Right cardiac atrium (tissue), 5 donors: ENCODE measurements around the gene MED22. TPM values are rescaled to one million over a fixed set of nuclear protein-coding genes. Genes with fewer than 3 reads are reported as not detected.
"Not testable (repeated sequence)": the region's sequence is repeated elsewhere in the genome, so short reads cannot be mapped to it uniquely, and the experiment has no call there.

Experiments
- ATAC-seq, 2 donors: fragments of 200-7000 bp; cut with Tn5 transposase; one replicate each; pipeline versions ENCODE4 v1.8.0 to v1.9.1; 2020; ENCODE audit warnings: moderate library complexity in 2 of 2, mild to moderate bottlenecking in 1 of 2
- DNase-seq, 3 donors: peaks; one replicate each; pipeline ENCODE4 v3.0.0-alpha.2; 2020
- H3K27ac ChIP-seq: one replicate; pipeline ENCODE4 v1.5.1; 2013; ENCODE audit warnings: mild to moderate bottlenecking, low read length, control low read depth, moderate library complexity
- H3K27me3 ChIP-seq: one replicate; pipeline ENCODE4 v1.6.1; 2013; ENCODE audit not compliant: control insufficient read depth, insufficient read depth
- H3K4me1 ChIP-seq: one replicate; pipeline ENCODE4 v1.6.1; 2013; ENCODE audit warnings: low read length; ENCODE audit not compliant: control insufficient read depth, insufficient read depth
- H3K4me3 ChIP-seq: one replicate; pipeline ENCODE4 v1.5.1; 2013; ENCODE audit warnings: low read length, control low read depth
- H3K9me3 ChIP-seq: one replicate; pipeline ENCODE4 v1.6.1; 2013; ENCODE audit warnings: low read length; ENCODE audit not compliant: control insufficient read depth
- WGBS: extraction: QIAGEN DNeasy Blood & Tissue Kit; methylation state at CpG from one replicate; pipeline ENCODE4 v1.1.7; 2013; 5-methylcytosine and 5-hydroxymethylcytosine counted together
- intact Hi-C, 4 donors: fragments of 100-400 bp; cut with DNase I; formaldehyde crosslinking; loops; one replicate each; pipeline versions ENCODE4 v1.11.0 to v1.14.0; 2022 to 2023
- polyA plus RNA-seq: library from polyadenylated mRNA; stranded (reverse); fragments of 200-250 nt; gene quantifications from one replicate; pipeline ENCODE4 v1.2.3, GENCODE V29; 2013
- total RNA-seq, 4 donors: library from RNA; stranded (reverse); fragmentation: NEBNext Ultra II Directional; extraction: Animal tissue kit (Norgen Biotek cat#: 25700); gene quantifications; one replicate each; pipeline ENCODE4 v1.2.1, GENCODE V29; 2021
- donor health status: healthy with polysubstance abuse.
- donor health status: DM: no; HTN: yes; CAD: no.
- donor health status: DM: no; HTN: no; CAD: no.
- donor health status: DM: no; HTN: yes; CAD: no; lungs with severe emphysema.
- donor health status: DM: yes; HTN: yes; CAD: no.

MED22 gene
- total and polyA plus RNA-seq, 5 donors = 15.2 to 22.7 (median 19.9) TPM

DNA sequence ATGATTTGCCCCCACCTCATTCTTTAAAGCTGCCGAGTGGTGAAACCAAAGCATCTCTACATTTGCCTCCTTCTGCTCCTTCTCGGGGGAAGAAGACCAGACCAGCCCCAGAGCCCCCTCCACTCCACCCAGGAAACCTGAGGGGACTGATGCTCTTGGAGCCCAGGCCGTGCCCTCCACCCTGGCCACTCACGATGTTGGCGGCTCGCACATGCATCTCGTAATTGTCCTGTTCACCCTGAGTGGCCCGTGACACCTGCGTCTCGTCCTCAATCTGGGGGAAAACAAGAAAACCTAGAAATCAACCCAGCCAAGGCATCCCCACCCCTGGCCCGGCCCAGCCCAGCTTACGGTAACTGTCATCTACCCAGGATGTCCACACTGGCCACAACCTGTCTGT is 3.0 kb downstream of the MED22 start:
- H3K4me3 ChIP-seq = no peak overlapping the region
- WGBS = 94% methylated on average over 12 of the region's 12 CpGs
- no peaks in the 10 kb centered on the region for H3K27me3 ChIP-seq
- H3K9me3 ChIP-seq = no peaks in the 10 kb centered on the region
- intact Hi-C loops = no loop called here
- peaks cover 11% of the 10 kb centered on the region for H3K4me1 ChIP-seq
- no peak for ATAC-seq
- peak in 1 of 3 donors; percentile 54 for DNase-seq
- no peak overlapping the region for H3K27ac ChIP-seq

DNA sequence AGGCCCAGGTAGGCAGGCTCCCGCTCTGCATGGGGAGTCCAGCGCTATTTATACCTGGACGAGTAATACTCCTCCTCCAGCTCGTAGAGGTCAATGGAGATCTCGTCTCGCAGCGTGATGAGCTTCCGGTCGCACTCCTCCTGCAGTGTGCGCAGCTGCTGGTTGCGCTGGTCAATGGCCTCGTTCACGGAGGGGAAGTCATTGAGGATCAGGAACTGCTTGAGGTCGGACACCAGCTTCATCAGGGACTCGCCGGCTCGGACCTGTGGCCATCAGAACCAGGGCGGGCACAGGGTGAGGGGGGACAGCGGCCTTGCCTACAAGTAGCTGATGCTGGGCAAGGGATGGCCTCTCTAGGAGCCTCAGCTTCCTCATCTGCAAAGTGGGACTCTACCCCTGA is 3.9 kb downstream of the MED22 start:
- Histone ChIP-seq H3K27me3 (no peaks in the 10 kb centered on the region), H3K4me1 (peaks cover 8% of the 10 kb centered on the region), H3K27ac (no peak overlapping the region), H3K9me3 (no peaks in the 10 kb centered on the region), H3K4me3 (no peak overlapping the region)
- DNase-seq (peak in 1 of 3 donors; percentile 32), ATAC-seq (no peak)
- 94% methylated on average over 19 of the region's 19 CpGs for WGBS
- intact Hi-C loops = no loop called here

DNA sequence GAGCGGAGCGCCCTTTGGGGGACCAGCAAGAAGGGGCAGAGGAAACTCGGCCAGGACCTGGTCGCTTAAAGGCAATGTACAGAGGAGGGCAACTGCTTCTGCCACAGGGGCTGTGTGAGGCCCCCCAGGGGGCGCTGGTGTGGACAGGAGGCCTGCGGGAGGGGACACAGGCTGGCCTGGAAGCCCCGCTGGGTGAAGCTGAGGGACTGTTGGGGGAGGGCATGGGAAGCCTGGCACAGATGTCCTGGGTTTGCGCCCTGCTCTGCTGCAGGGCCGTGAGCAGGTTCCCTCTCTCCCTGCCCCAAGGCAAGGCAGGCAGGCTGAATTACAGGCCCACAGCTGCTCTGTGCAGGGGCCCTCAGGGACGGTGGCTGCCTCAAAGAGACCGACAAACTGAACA is 5.4 kb downstream of the MED22 start:
- peaks cover 6% of the 10 kb centered on the region for H3K4me1 ChIP-seq
- intact Hi-C loops = no loop called here
- H3K4me3 ChIP-seq = no peak overlapping the region
- peak in 2 of 3 donors; percentile 46 to 52 for DNase-seq
- 79% methylated on average over 11 of the region's 11 CpGs for WGBS
- ATAC-seq = no peak
- no peak overlapping the region for H3K27ac ChIP-seq
- no peaks in the 10 kb centered on the region for H3K9me3 ChIP-seq
- no peaks in the 10 kb centered on the region for H3K27me3 ChIP-seq

DNA sequence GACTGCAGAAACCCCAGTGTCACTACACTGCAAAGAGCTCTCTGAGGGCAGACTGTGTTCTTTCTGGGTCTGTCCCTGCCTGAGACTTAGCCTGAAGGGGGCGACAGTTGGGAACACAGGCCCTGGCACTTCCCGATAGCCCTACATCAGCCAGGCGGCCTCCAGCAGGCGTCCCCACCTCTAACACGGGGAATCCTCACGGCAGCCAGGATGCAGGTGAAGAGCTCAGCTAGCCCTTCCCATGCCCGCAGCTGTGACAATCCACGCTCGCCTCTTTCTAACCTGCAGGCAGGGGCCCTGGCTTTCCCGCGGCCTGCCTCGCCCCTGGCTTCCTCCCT is 5.9 kb downstream of the MED22 start:
- ATAC-seq (no peak), DNase-seq (no peak)
- no peak overlapping the region for H3K4me3 ChIP-seq
- no peaks in the 10 kb centered on the region for H3K9me3 ChIP-seq
- H3K4me1 ChIP-seq = peaks cover 6% of the 10 kb centered on the region
- H3K27me3 ChIP-seq = no peaks in the 10 kb centered on the region
- intact Hi-C loops = no loop called here
- 78% methylated on average over 12 of the region's 12 CpGs for WGBS
- no peak overlapping the region for H3K27ac ChIP-seq

DNA sequence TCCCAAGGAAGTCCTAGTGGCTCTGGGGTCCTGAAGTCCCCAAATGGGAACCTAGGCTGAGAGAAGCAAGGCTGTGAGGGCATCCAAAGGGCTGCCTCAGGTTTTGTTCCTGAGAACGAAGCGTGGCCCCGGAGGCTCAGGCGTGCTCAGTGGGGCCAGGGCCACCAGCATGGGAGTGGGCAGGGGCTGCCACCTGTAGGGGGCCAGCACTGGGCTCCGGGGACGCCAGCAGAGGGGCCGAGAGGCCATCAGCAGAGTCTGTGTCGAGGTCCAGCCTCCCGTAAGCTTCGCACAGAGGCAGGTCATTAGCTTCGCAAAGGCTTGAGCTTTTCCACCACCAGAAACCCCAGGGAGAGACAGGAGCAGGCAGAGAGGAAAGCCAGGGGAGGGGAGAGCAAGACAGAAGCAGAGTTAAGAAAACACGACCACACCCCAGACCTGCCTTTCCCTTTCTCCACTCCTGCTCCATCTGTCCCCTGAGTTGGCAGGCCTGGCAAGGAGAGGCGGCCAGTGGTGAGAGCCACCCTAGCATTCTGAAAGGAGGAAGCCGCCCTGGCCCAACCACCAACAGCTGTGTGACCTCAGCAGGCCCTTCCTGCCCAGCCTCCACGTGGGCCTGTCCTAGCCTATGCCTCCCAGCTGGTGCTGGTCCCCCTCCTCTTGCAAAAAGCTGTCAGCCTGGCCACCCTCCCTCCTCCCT is 6.4 kb downstream of the MED22 start:
- DNase-seq (peak; percentile 48 to 82 (median 82)), ATAC-seq (peak; percentile 40 to 58)
- intact Hi-C loops = no loop called here
- no peaks in the 10 kb centered on the region for H3K27me3 ChIP-seq
- 86% methylated on average over 15 of the region's 15 CpGs for WGBS
- H3K9me3 ChIP-seq = no peaks in the 10 kb centered on the region
- no peak overlapping the region for H3K4me3 ChIP-seq
- peaks cover 2% of the 10 kb centered on the region for H3K4me1 ChIP-seq
- H3K27ac ChIP-seq = no peak overlapping the region

DNA sequence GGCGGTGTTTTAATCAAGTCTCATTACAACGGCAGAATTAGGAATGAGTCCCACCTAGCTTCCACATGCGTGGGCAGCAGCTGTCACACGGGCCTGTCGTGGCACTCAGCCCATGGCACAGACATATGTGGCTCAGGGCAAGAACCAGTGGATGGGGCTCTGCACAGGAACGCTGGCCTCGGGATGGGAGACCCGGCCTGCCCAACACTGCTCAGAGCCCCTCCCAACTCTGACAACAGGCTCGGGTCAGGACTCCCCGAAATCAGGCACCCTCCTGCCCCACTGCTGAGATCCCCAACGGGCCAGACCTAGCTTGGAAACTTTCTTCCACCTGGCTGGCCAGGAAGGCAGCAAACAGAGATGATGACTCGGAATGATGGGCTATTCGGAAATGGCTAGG is 7.0 kb downstream of the MED22 start:
- ATAC-seq (no peak), DNase-seq (peak in 1 of 3 donors; percentile 35)
- no peak overlapping the region for H3K27ac ChIP-seq
- H3K4me1 ChIP-seq = no peaks in the 10 kb centered on the region
- H3K27me3 ChIP-seq = no peaks in the 10 kb centered on the region
- no peaks in the 10 kb centered on the region for H3K9me3 ChIP-seq
- WGBS = 84% methylated on average over 13 of the region's 13 CpGs
- H3K4me3 ChIP-seq = no peak overlapping the region
- intact Hi-C loops = no loop called here

DNA sequence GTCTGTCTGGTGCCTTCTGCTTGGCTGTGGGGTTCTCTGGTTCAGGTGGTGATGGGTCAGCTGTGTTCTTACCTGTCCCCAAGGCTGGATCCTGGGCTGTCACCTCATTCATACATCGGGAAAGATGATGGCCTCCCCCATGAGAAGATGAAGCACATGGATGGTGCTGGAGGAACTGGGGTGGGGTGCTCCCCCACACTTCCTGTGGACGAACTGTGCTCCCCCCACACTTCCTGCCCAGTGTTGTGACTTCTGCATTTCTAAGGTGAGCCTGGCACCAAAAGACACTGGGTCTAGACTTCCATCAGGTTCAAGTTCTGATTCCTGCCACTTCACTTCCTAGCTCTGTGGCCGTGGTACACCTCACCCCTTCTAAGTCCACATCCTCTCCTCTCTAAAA is 7.7 kb downstream of the MED22 start:
- no peak overlapping the region for H3K27ac ChIP-seq
- ATAC-seq (no peak), DNase-seq (peak in 1 of 3 donors; percentile 34)
- H3K27me3 ChIP-seq = no peaks in the 10 kb centered on the region
- H3K4me1 ChIP-seq = peaks cover 2% of the 10 kb centered on the region
- 62% methylated on average over 3 of the region's 3 CpGs for WGBS
- H3K4me3 ChIP-seq = no peak overlapping the region
- no peaks in the 10 kb centered on the region for H3K9me3 ChIP-seq
- intact Hi-C loops = no loop called here

DNA sequence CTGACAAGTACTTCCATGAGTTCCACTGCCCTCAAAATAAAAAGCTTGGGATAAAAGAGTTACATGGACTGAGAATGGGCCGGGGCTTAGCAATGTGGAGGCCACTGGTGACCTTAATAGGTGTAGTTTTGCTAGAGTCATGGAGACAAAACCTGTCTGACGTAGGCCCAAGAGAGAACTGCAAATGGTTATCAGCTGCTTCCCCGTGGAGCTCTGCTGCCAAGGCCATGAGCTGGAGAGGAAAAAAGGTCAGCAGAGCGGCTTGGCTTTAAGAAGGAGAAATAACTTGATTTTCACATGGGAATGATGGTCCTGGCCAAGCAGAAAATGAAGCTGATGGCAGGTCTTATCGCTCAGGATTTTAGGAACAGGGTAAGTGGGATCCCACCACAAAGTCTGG is 8.3 kb downstream of the MED22 start:
- ATAC-seq = no peak
- DNase-seq = peak in 1 of 3 donors; percentile 7
- Histone ChIP-seq H3K27me3 (no peaks in the 10 kb centered on the region), H3K4me3 (no peak overlapping the region), H3K4me1 (peaks cover 3% of the 10 kb centered on the region), H3K9me3 (no peaks in the 10 kb centered on the region), H3K27ac (no peak overlapping the region)
- WGBS = 74% methylated on average over 5 of the region's 5 CpGs
- intact Hi-C loops = no loop called here

DNA sequence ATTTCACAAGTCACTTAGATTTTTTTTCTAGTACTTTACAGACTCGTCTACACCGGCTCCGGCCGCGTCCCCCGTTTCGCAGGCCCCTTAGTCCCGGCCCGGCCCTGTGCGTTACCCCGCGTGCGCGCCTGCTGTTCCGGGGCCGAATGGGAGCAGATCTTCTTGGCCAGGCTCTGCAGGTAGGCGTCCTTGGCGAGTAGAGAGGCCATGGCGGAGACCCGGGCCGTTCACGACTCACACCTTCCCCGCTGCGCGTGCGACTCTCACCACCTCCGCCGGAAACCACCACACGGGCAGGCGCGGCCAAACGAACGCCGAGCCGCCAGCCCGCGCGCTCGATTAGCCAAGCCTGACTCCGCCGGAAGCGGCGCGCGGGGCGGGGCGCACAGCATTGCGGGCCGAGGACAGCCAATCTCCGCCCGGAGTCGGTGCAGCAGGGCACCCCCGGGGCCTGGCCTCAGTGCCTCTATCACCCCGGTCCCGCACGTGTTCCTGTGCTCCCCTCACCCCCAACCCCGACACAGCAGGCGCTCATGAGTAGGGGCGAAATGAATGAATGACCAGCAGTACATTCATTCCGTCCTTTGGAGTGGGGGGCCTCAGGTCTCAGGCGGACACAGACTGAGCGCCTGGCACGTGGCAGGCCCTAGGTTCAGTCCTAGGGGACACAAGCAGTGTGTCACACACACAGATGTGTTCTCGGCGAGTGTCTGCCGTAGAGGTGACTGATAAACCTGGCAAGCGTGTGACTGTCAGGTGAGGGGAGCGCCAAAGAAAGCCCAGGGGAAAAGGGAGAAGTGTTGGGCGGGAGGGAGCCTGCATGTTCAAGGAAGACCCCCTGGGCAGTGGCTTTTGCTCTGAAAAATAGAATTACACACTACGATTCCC is 11.8 kb downstream of the MED22 start, which contains the start of gene SURF6:
Gene SURF6 (minus strand): TSS at position 265 of the 888 bp plus-strand sequence. CDS start 56 bp downstream, at position 209.
- 4% methylated on average over 70 of the region's 70 CpGs for WGBS
- intact Hi-C loops = no loop called here
- peak; percentile 96 to 97 for ATAC-seq
- Histone ChIP-seq H3K4me1 (peaks cover 3% of the 10 kb centered on the region), H3K27ac (peak within 1 kb of the TSS; percentile 73), H3K9me3 (no peaks in the 10 kb centered on the region), H3K27me3 (no peaks in the 10 kb centered on the region), H3K4me3 (peak within 1 kb of the TSS; percentile 79)
- peak; percentile 94 to 97 (median 96) for DNase-seq

DNA sequence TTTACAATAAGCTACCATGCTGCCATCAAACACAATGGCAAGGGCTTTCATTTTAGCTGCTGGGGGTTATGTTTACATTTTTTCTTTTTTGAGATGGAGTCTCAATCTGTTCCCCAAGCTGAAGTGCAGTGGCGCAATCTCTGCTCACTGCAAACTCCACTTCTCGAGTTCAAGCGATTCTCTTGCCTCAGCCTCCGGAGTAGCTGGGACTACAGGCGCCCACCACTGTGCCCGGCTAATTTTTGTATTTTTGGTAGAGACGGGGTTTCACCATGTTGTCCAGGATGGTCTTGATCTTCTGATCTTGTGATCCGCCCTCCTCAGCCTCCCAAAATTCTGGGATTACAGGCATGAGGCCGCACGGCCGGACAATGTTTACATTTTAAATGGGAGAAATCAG is 13.0 kb downstream of the MED22 start:
- not testable (repeated sequence) for H3K4me1 ChIP-seq, H3K4me3 ChIP-seq, H3K27me3 ChIP-seq, ATAC-seq, DNase-seq, H3K27ac ChIP-seq, H3K9me3 ChIP-seq
- 86% methylated on average over 11 of the region's 11 CpGs for WGBS
- intact Hi-C loops = loop anchor here in 1 of 4 donors (5.0 kb wide), 1 partner anchor 148 kb away; no protein-coding TSS in a partner anchor

DNA sequence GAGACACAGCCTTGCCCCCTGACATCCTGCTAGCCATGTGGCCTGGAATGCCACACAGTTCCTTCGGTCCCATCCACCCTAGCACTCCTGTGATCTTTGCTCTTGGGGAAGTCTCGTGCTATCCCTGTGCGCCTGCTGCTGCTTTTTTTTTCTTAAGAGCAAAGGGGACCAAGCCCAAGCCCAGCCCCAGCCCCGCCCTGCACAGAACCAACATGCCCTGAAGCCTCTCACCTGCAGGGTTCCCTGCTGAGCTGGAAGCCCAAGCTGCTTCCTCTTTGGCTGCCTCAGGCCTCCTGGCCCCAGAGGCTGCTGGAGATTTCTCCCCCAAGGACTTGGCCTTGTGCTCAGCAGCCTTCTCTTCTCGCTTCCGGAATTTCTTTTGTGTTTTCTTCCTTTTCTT is 13.8 kb downstream of the MED22 start:
- Histone ChIP-seq H3K4me1 (peaks cover 3% of the 10 kb centered on the region), H3K9me3 (no peaks in the 10 kb centered on the region), H3K27me3 (no peaks in the 10 kb centered on the region), H3K27ac (no peak overlapping the region), H3K4me3 (no peak overlapping the region)
- no peak for ATAC-seq
- 89% methylated on average over 6 of the region's 6 CpGs for WGBS
- DNase-seq = no peak
- intact Hi-C loops = loop anchor here in 1 of 4 donors (5.0 kb wide), 1 partner anchor 147 kb away; no protein-coding TSS in a partner anchor
